GM19372 (cell line): ENCODE results near the gene NKX3-2.
A peak's percentile ranks its signal among the peaks of the same experiment; 100 is the strongest.

Source experiments
- ATAC-seq: cut with Tn5 transposase; IDR thresholded peaks from one replicate; pipeline ENCODE4 v1.9.1; 2021; ENCODE audit warnings: mild to moderate bottlenecking, low read depth, moderate library complexity; ENCODE audit not compliant: unreplicated experiment

The NKX3-2 gene

GRCh38 chr4:13534344-13535063 lies 9.8 kb downstream of the NKX3-2 start:
- no peak for ATAC-seq

- ATAC-seq, result no peak
Observed at GRCh38 chr4:13533670-13534343, 10.5 kb downstream of the NKX3-2 start.

- ATAC-seq, result no peak
Observed at GRCh38 chr4:13531625-13531998, 12.7 kb downstream of the NKX3-2 start.

- no peak for ATAC-seq
Observed at GRCh38 chr4:13530823-13531624, 13.3 kb downstream of the NKX3-2 start.

- ATAC-seq, result no peak
Observed at GRCh38 chr4:13529128-13529919, 15.0 kb downstream of the NKX3-2 start.

GRCh38 chr4:13528821-13529127 lies 15.5 kb downstream of the NKX3-2 start:
- no peak for ATAC-seq

GRCh38 chr4:13527981-13528820 lies 16.1 kb downstream of the NKX3-2 start:
- ATAC-seq, result peak; percentile 61

GRCh38 chr4:13527192-13527980 lies 16.9 kb downstream of the NKX3-2 start:
- no peak for ATAC-seq

GRCh38 chr4:13526658-13527057 lies 17.6 kb downstream of the NKX3-2 start:
- ATAC-seq, result no peak

- ATAC-seq, result no peak
Observed at GRCh38 chr4:13525606-13526281, 18.6 kb downstream of the NKX3-2 start.

DNA sequence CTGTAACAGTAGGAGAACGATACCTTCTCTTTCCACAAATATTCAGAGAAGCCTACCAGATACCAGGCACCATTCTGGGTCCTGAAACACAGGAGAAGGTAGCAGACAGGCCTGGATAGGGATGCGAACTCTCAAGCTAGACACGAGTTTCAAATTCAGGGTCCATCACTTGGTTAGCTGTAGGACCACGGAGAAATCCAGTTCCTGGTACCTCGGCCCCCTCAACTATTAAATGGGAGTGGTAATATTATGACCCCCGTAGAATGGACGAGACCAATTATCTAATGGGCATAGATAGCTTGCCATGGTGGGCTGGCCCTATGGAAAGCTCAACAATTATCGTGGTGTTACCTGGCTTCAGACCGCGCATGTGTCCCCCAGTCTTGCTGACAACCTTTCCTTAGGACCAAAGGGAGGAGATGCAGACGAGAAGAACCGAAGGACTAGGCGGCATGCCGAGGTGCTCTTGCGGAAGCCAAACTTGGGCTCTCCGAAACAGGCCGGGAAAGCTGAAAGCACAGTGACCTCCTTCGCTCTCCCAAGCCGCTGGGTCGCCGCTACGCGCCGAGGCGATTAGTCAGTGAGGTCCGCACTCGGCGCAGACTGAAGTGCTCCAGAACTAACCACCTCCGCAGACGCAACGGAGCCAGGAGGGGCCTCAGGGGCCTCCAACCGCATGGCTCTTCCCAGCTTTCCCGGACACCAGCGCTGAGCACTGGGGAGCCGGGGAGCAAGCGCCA lies 19.6 kb downstream of the NKX3-2 start:
- ATAC-seq, result no peak

- ATAC-seq, result no peak
Observed at GRCh38 chr4:13523591-13524503, 20.5 kb downstream of the NKX3-2 start.

- ATAC-seq, result no peak
Observed at GRCh38 chr4:13523105-13523477, 21.2 kb downstream of the NKX3-2 start.

GRCh38 chr4:13522282-13523104 lies 21.8 kb downstream of the NKX3-2 start:
- ATAC-seq, result no peak

DNA sequence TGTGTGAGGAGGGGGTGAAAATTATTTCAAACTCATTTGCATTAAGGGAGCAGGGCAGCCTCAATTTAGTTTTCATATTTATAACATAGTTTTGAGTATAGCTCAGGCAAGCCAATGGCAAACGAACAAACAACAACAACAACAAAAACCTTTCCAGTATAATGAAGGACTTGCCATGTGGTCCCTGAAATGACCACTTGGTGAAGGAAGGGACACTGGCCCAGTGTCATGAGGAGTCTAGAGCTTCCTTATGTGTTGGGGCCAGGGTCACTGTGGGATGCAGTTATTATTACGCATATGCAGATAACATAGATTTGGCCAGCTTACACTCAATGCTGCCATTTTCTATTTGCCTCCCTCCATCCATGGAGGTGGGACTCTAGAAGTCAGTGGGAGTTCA lies 23.3 kb downstream of the NKX3-2 start:
- no peak for ATAC-seq

DNA sequence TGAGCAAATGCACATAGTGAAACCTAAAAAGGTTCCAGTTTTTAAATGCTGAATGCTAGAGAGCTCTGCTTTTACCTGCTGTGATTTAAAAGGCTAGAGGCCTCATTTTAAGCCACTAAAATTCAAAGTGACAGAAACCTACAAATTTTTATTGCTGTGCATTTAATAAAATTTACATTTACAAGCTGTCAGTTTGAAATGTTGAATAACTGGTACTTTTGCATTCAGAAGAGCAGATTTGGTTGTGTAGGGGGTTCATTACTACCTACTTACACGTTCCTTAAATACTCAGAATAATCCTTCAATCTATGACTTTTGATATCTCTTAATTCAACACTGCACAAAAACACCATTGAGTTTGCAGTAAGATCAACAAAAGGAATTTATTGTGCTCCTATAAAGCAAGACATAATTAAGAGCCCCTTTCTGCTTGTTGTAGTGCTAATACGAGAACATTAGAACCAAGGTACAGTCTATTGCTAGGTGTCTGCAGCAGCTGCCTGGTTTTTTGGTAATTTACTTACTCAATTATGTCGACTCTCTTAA lies 27.9 kb downstream of the NKX3-2 start:
- ATAC-seq, result no peak
